ENCODE results near the gene CRYBA1.

DNA sequence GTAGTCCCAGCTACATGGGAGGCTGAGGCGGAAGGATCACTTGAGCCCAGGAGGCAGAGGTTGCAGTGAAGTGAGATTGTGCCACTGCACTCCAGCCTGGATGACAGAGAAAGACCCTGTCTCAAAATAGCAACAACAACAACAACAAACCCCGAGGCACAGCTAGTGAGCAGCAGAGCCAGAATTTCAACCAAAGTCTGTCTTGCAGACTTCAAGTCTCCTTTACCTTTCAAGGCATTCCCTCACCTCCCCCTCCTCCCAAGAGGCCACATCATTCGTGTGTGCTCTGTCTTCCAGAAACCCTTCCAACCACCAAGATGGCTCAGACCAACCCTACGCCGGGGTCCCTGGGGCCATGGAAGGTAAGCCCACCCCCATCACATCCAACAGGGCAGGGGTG lies 2.2 kb downstream of the CRYBA1 start:
- TF ChIP-seq CTCF (IDR thresholded peaks at IDR 0.05; ENCODE audit: insufficient read depth, low read depth, low read length) (no peak), EZH2 (IDR thresholded peaks at IDR 0.05; ENCODE audit: insufficient read depth, low read length) (no peak)

Measured in astrocyte (in vitro differentiated cells and primary cell).